Uterus (tissue), 2 donors: Measurements from ENCODE around the gene ZCWPW1.

Source experiments
- POLR2A ChIP-seq, 2 donors: fragments of 450-650 bp; IDR thresholded peaks; one replicate each; pipeline ENCODE4 v1.6.1; 2016; ENCODE audit warnings: antibody characterized with exemption in 2 of 2, mild to moderate bottlenecking in 1 of 2, moderate library complexity in 1 of 2
- TF ChIP-seq, protein P1 (sequence below), 4 experiments: fragments of 200-600 bp in 2 of 4; fragments of 450-650 bp in 2 of 4; sonication (generic) in 2 of 4; IDR thresholded peaks; one replicate each; pipeline ENCODE4 v1.5.1; 2016 to 2019; ENCODE audit warnings: antibody characterized with exemption in 4 of 4, mild to moderate bottlenecking in 2 of 4, moderate library complexity in 1 of 4

DNA sequence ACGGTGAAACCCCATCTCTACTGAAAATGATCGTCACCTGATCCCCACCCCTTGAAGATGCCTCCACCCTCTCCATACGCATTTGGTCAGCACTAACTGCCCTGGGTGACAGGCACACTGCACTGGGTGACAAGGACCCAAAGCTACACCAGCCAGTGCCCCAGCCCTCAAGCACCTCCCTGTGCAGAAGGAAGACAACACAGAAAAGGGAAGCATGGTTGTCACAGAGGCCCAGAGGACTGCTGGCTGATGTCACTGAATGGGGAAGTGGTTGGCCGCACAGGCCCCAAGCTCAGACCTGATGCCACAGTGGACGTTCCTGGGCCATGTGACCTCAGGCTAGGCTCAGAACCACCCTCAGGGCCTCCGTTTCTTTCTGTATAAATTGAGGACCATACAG, 59.4 kb downstream of the ZCWPW1 start:
- TF ChIP-seq, protein P1, sequence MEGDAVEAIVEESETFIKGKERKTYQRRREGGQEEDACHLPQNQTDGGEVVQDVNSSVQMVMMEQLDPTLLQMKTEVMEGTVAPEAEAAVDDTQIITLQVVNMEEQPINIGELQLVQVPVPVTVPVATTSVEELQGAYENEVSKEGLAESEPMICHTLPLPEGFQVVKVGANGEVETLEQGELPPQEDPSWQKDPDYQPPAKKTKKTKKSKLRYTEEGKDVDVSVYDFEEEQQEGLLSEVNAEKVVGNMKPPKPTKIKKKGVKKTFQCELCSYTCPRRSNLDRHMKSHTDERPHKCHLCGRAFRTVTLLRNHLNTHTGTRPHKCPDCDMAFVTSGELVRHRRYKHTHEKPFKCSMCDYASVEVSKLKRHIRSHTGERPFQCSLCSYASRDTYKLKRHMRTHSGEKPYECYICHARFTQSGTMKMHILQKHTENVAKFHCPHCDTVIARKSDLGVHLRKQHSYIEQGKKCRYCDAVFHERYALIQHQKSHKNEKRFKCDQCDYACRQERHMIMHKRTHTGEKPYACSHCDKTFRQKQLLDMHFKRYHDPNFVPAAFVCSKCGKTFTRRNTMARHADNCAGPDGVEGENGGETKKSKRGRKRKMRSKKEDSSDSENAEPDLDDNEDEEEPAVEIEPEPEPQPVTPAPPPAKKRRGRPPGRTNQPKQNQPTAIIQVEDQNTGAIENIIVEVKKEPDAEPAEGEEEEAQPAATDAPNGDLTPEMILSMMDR (IDR thresholded peaks at IDR 0.05) = no peak
- TF ChIP-seq POLR2A (IDR thresholded peaks at IDR 0.05) = no peak
